ENCODE data around the gene IQSEC2. TPM values are rescaled to one million over a fixed set of nuclear protein-coding genes. Genes with fewer than 3 reads are reported as not detected.

The IQSEC2 gene
- total and polyA plus RNA-seq, 2 of the 8 experiments (the other 6 are each of a cell fraction or from before 2014, with no cell fraction given) = 6.1 to 54.9 TPM

DNA sequence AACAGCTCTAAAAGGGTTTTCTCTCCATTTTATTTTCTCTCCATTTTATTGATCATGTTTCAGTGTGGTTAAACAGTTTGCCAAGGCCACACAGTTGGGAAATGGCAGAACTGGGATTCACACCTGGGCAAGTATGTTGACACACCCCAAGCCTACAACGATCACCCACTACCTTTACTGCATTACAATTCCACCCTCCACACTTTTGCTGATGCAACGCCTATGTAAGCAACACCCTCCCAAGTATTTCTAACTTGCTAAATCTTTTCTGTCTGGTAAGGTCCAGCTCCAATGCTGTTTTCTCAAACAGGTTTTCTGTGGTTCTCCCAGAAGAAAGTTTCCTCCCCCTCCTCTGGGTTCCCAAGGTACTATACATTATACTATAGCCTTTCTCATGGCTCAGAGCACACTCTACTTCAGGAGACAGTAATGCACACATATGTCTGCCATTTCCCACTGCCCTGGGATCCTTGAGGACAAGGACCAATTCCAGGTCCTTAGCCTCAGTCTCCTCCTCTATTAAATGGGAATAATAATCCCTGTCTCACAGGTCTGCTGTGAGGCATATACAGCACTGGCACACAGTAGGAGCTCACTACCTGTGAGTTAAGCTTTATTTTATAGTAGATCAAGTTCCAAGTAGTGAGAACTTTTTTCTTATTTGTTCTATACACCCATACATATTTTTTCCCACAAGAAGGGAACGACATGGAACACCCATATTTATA, 27.9 kb downstream of the IQSEC2 start:
- Histone ChIP-seq H4K5ac (ENCODE audit: insufficient read length, low read depth, low read length) (no peak overlapping the region), H3K27me3 (replicated peaks in 1 of 4; ENCODE audit: control insufficient read depth in 3 of 4, extremely low read depth in 1 of 4, insufficient read depth in 3 of 4, low read length in 3 of 4) (no peaks in the 10 kb centered on the region), H3K4me1 (replicated peaks in 1 of 4; ENCODE audit: control insufficient read depth in 3 of 4, insufficient read depth in 4 of 4, low read length in 3 of 4) (peaks cover 0 to 11% (median 4%) of the 10 kb centered on the region in 4 experiments; a peak in 5 of 7 replicates), H3K4me3 (ENCODE audit: extremely low read depth in 1 of 4, insufficient read depth in 2 of 4, low read depth in 3 of 4, low read length in 4 of 4) (no peak overlapping the region), H3K4me2 (ENCODE audit: insufficient read depth in 1 of 2, low read depth in 2 of 2, low read length in 2 of 2) (no peak overlapping the region), H3K36me3 (ENCODE audit: control insufficient read depth in 2 of 4, insufficient read depth in 4 of 4, low read length in 3 of 4) (no peaks in the 10 kb centered on the region), H3K9me3 (ENCODE audit: insufficient read depth in 2 of 2, low read depth in 1 of 2, low read length in 1 of 2) (no peaks in the 10 kb centered on the region), H2BK120ac (replicated peaks; ENCODE audit: low read depth, low read length) (no peak overlapping the region), H3K14ac (ENCODE audit: insufficient read length) (no peak overlapping the region), H3K23me2 (ENCODE audit: low read depth, low read length) (no peaks in the 10 kb centered on the region), H2BK5ac (ENCODE audit: low read depth, low read length) (no peak overlapping the region), H3K4ac (replicated peaks; ENCODE audit: insufficient read length, low read depth, low read length) (no peak overlapping the region), H3K23ac (ENCODE audit: insufficient read length) (no peak overlapping the region), H4K91ac (replicated peaks; ENCODE audit: insufficient read length, low read length) (no peak overlapping the region), H3K56ac (replicated peaks; ENCODE audit: insufficient read length, low read depth, low read length) (no peak overlapping the region), H3K27ac (ENCODE audit: low read depth, low read length) (no peak overlapping the region), H3K18ac (ENCODE audit: extremely low read depth, low read length) (no peak overlapping the region), H4K20me1 (replicated peaks in 1 of 2; ENCODE audit: control insufficient read depth in 1 of 2, insufficient read depth in 2 of 2, low read length in 2 of 2) (peaks cover 0 to 1% of the 10 kb centered on the region in 2 experiments), H2BK20ac (ENCODE audit: low read length) (no peak overlapping the region), H3K79me2 (ENCODE audit: control insufficient read depth in 1 of 2, insufficient read depth in 2 of 2, low read length in 2 of 2) (no peaks in the 10 kb centered on the region), H4K8ac (ENCODE audit: extremely low read depth, insufficient read depth, low read length) (no peak overlapping the region), H3K9ac (replicated peaks in 1 of 4; ENCODE audit: extremely low read depth in 1 of 4, low read depth in 3 of 4, low read length in 3 of 4) (no peak overlapping the region), H3K79me1 (ENCODE audit: low read depth, low read length) (no peaks in the 10 kb centered on the region), H2BK15ac (ENCODE audit: low read length) (no peak overlapping the region), H2AK5ac (ENCODE audit: low read depth, low read length) (no peak overlapping the region), H2BK12ac (ENCODE audit: low read depth, low read length) (no peak overlapping the region), H2AFZ (ENCODE audit: low read length) (no peak overlapping the region)
- WGBS, 2 experiments (ENCODE audit: extremely low coverage in 1 of 2, insufficient coverage in 1 of 2, insufficient read length in 1 of 2, insufficient replicate concordance in 2 of 2, low coverage in 1 of 2, low lambda C conversion rate in 2 of 2, missing lambda C conversion rate in 1 of 2) = 89% methylated on average over 3 of the region's 3 CpGs; no CpG with 5 or more reads in 1 of the 2 experiments
- POLR2A ChIA-PET (ENCODE audit: partially characterized antibody) = interaction anchor here (1.2 kb wide), 2 partner anchors 12 to 63 kb away, joined by 3 read pairs; no protein-coding TSS in a partner anchor
- CTCF ChIA-PET (ENCODE audit: partially characterized antibody) = interaction anchor here (1.5 to 2.1 kb wide), 2 partner anchors 14 to 31 kb away, joined by 5 to 11 read pairs; no protein-coding TSS in a partner anchor
- DNase-seq (ENCODE audit: low read depth in 1 of 2, low spot score in 2 of 2) (no peak), FAIRE-seq (no peak)
- TF ChIP-seq RBBP5 (IDR thresholded peaks at IDR 0.05; ENCODE audit: borderline replicate concordance, low read depth, low read length) = no peak
- no peak for TF ChIP-seq TCF12 (IDR thresholded peaks at IDR 0.05; ENCODE audit: low read depth, low read length)
- TF ChIP-seq RAD21 (IDR thresholded peaks at IDR 0.05 in 1 of 2, conservative IDR thresholded peaks at IDR 0.05 in 1 of 2; ENCODE audit: low read depth in 2 of 2, low read length in 2 of 2) = no peak
- no peak for TF ChIP-seq RNF2 (IDR thresholded peaks at IDR 0.05; ENCODE audit: borderline replicate concordance, low read depth, low read length, missing control alignments, poor library complexity, severe bottlenecking)
- no peak for TF ChIP-seq TAF7 (optimal IDR thresholded peaks at IDR 0.05; ENCODE audit: borderline replicate concordance, low read depth, low read length)
- TF ChIP-seq EP300 (IDR thresholded peaks at IDR 0.05; ENCODE audit: borderline replicate concordance in 1 of 2, low read depth in 2 of 2, low read length in 2 of 2) = no peak
- TF ChIP-seq HDAC2 (IDR thresholded peaks at IDR 0.05; ENCODE audit: borderline replicate concordance in 1 of 2, low read depth in 2 of 2, low read length in 2 of 2) = no peak
- TF ChIP-seq, protein P1, sequence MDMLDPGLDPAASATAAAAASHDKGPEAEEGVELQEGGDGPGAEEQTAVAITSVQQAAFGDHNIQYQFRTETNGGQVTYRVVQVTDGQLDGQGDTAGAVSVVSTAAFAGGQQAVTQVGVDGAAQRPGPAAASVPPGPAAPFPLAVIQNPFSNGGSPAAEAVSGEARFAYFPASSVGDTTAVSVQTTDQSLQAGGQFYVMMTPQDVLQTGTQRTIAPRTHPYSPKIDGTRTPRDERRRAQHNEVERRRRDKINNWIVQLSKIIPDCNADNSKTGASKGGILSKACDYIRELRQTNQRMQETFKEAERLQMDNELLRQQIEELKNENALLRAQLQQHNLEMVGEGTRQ (IDR thresholded peaks at IDR 0.05; ENCODE audit: low read length) = no peak
- no peak for TF ChIP-seq SRF (IDR thresholded peaks at IDR 0.05; ENCODE audit: low read depth, low read length)

Measured in H1 (cell line).